Neural progenitor cell (in vitro differentiated cells): ENCODE data around the gene SMAD6. TPM values are rescaled to one million over a fixed set of nuclear protein-coding genes. Genes with fewer than 3 reads are reported as not detected.
A peak's percentile ranks its signal among the peaks of the same experiment; 100 is the strongest.

Experiments used
- DNase-seq: peaks from one replicate; pipeline ENCODE4 v3.0.0-alpha.2; 2016; ENCODE audit warnings: low spot score
- H2AFZ ChIP-seq: fragments of 200-600 bp; sonication (generic); replicated peaks from 2 replicates; pipeline ENCODE4 v1.6.1; 2016; ENCODE audit warnings: antibody characterized with exemption
- H3F3A ChIP-seq: fragments of 200-600 bp; sonication (generic); 2 replicates; pipeline ENCODE4 v1.6.1; 2016; ENCODE audit warnings: antibody characterized with exemption, low read depth
- H3K27ac ChIP-seq: fragments of 200-600 bp; sonication (generic); 2 replicates; pipeline ENCODE4 v1.5.1; 2016; ENCODE audit warnings: mild to moderate bottlenecking
- H3K27me3 ChIP-seq: fragments of 200-600 bp; sonication (generic); 2 replicates; pipeline ENCODE4 v1.6.1; 2016; ENCODE audit warnings: mild to moderate bottlenecking, moderate library complexity
- H3K36me3 ChIP-seq: fragments of 200-600 bp; sonication (generic); 2 replicates; pipeline ENCODE4 v1.5.1; 2016
- H3K4me1 ChIP-seq: fragments of 200-600 bp; sonication (generic); 2 replicates; pipeline ENCODE4 v1.6.1; 2016; ENCODE audit warnings: mixed run types
- H3K4me2 ChIP-seq: fragments of 200-600 bp; sonication (generic); 2 replicates; pipeline ENCODE4 v1.6.1; 2016
- H3K4me3 ChIP-seq: fragments of 200-600 bp; sonication (generic); 2 replicates; pipeline ENCODE4 v1.5.1; 2016
- H3K79me2 ChIP-seq: fragments of 200-600 bp; sonication (generic); 2 replicates; pipeline ENCODE4 v1.6.1; 2016; ENCODE audit warnings: low read depth
- H3K9ac ChIP-seq: fragments of 200-600 bp; sonication (generic); 2 replicates; pipeline ENCODE4 v1.6.1; 2016
- H3K9me3 ChIP-seq: fragments of 200-600 bp; sonication (generic); 2 replicates; pipeline ENCODE4 v1.5.1; 2016; ENCODE audit warnings: low read depth
- H4K20me1 ChIP-seq: fragments of 200-600 bp; sonication (generic); 2 replicates; pipeline ENCODE4 v1.6.1; 2016; ENCODE audit warnings: low read depth
- H3K27ac Mint-ChIP-seq: 3 replicates; pipeline ENCODE4 v1.8.0; 2021; ENCODE audit warnings: mixed read lengths
- H3K27me3 Mint-ChIP-seq: 2 replicates; pipeline ENCODE4 v1.8.0; 2022; ENCODE audit warnings: low read depth, mild to moderate bottlenecking, inconsistent platforms, moderate library complexity, mixed read lengths; ENCODE audit not compliant: insufficient read depth
- H3K36me3 Mint-ChIP-seq: 3 replicates; pipeline ENCODE4 v1.8.0; 2021; ENCODE audit warnings: mixed read lengths
- H3K4me1 Mint-ChIP-seq: 3 replicates; pipeline ENCODE4 v1.8.0; 2021; ENCODE audit warnings: mixed read lengths
- H3K4me3 Mint-ChIP-seq: 3 replicates; pipeline ENCODE4 v1.8.0; 2021; ENCODE audit warnings: mild to moderate bottlenecking, moderate library complexity, mixed read lengths
- H3K9me3 Mint-ChIP-seq: 3 replicates; pipeline ENCODE4 v1.8.0; 2020; ENCODE audit warnings: mixed read lengths
- CTCF ChIP-seq: fragments of 200-600 bp; sonication (generic); IDR thresholded peaks from 2 replicates; pipeline ENCODE4 v1.5.1; 2017; ENCODE audit warnings: antibody characterized with exemption, mild to moderate bottlenecking
- EZH2 ChIP-seq: fragments of 200-600 bp; sonication (generic); IDR thresholded peaks from 2 replicates; pipeline ENCODE4 v1.6.1; 2017; ENCODE audit warnings: antibody characterized with exemption, mild to moderate bottlenecking, moderate library complexity
- EZH2phosphoT487 ChIP-seq: fragments of 200-600 bp; sonication (generic); IDR thresholded peaks from 2 replicates; pipeline ENCODE4 v1.6.1; 2017; ENCODE audit warnings: antibody characterized with exemption
- total RNA-seq: library from RNA; depleted of rRNA; stranded (reverse); fragments of >200 nt; gene quantifications from 2 replicates; pipeline ENCODE4 v1.2.3, GENCODE V29; 2015; ENCODE audit warnings: low replicate concordance

The SMAD6 gene
- total RNA-seq, 1 donor from 2014 or later, result 3.4 TPM

GRCh38 chr15:66803182-66803729, 101.2 kb downstream of the SMAD6 start:
- Mint-ChIP-seq H3K36me3 (no peaks in the 10 kb centered on the region), H3K9me3 (peaks cover 5% of the 10 kb centered on the region), H3K4me3 (no peak overlapping the region), H3K4me1 (peaks cover 52% of the 10 kb centered on the region), H3K27me3 (peaks cover 7% of the 10 kb centered on the region), H3K27ac (peak overlapping the region; percentile 99)
- Histone ChIP-seq H3K79me2 (no peaks in the 10 kb centered on the region), H3K9me3 (no peaks in the 10 kb centered on the region), H3K4me2 (no peak overlapping the region), H3K27me3 (no peaks in the 10 kb centered on the region), H3K9ac (no peak overlapping the region), H3K36me3 (no peaks in the 10 kb centered on the region), H3K27ac (no peak overlapping the region), H4K20me1 (no peaks in the 10 kb centered on the region), H3K4me1 (peaks cover 17% of the 10 kb centered on the region), H2AFZ (peak overlapping the region; percentile 40), H3K4me3 (no peak overlapping the region), H3F3A (no peaks in the 10 kb centered on the region)
- TF ChIP-seq CTCF, result no peak
- TF ChIP-seq EZH2phosphoT487, result no peak
- TF ChIP-seq EZH2, result no peak
- peak; percentile 81 for DNase-seq

GRCh38 chr15:66803749-66804148, 101.7 kb downstream of the SMAD6 start:
- Mint-ChIP-seq H3K36me3 (no peaks in the 10 kb centered on the region), H3K27ac (peak overlapping the region; percentile 90), H3K27me3 (peaks cover 7% of the 10 kb centered on the region), H3K4me3 (no peak overlapping the region), H3K9me3 (peaks cover 5% of the 10 kb centered on the region), H3K4me1 (peaks cover 48% of the 10 kb centered on the region)
- Histone ChIP-seq H3K27ac (no peak overlapping the region), H3K4me3 (no peak overlapping the region), H3F3A (no peaks in the 10 kb centered on the region), H2AFZ (peak overlapping the region; percentile 40), H3K36me3 (no peaks in the 10 kb centered on the region), H3K4me1 (peaks cover 17% of the 10 kb centered on the region), H3K9ac (no peak overlapping the region), H3K79me2 (no peaks in the 10 kb centered on the region), H3K4me2 (no peak overlapping the region), H3K27me3 (no peaks in the 10 kb centered on the region), H3K9me3 (no peaks in the 10 kb centered on the region), H4K20me1 (no peaks in the 10 kb centered on the region)
- DNase-seq, result no peak
- no peak for TF ChIP-seq CTCF
- TF ChIP-seq EZH2phosphoT487, result no peak
- no peak for TF ChIP-seq EZH2

- DNase-seq, result no peak
- no peaks in the 10 kb centered on the region for H3K36me3 Mint-ChIP-seq
- H3K4me3 Mint-ChIP-seq, result no peak overlapping the region
- peaks cover 44% of the 10 kb centered on the region for H3K4me1 Mint-ChIP-seq
- H3K27me3 Mint-ChIP-seq, result peaks cover 10% of the 10 kb centered on the region
- Histone ChIP-seq H3K27me3 (no peaks in the 10 kb centered on the region), H3K4me3 (no peak overlapping the region), H3K4me1 (peaks cover 17% of the 10 kb centered on the region), H3K79me2 (no peaks in the 10 kb centered on the region), H2AFZ (no peak overlapping the region), H3K9ac (no peak overlapping the region), H3K36me3 (no peaks in the 10 kb centered on the region), H3F3A (no peaks in the 10 kb centered on the region), H3K27ac (no peak overlapping the region), H3K9me3 (no peaks in the 10 kb centered on the region), H3K4me2 (no peak overlapping the region), H4K20me1 (no peaks in the 10 kb centered on the region)
- H3K9me3 Mint-ChIP-seq, result peaks cover 7% of the 10 kb centered on the region
- TF ChIP-seq CTCF (no peak), EZH2phosphoT487 (no peak), EZH2 (no peak)
- H3K27ac Mint-ChIP-seq, result peak overlapping the region; percentile 51
These were observed 103.3 kb downstream of the SMAD6 start for GRCh38 chr15:66805202-66805885.
